GM12865 (cell line): ENCODE results near the gene FBXO24.

Experiments used
- DNase-seq: peaks from one replicate; pipeline ENCODE4 v3.0.0; 2010; ENCODE audit warnings: low read depth
- H3K4me3 ChIP-seq: 2 replicates; pipeline ENCODE4 v1.5.1; 2011; ENCODE audit warnings: mild to moderate bottlenecking, low read depth, low read length, control low read depth
- CTCF ChIP-seq: IDR thresholded peaks from 2 replicates; pipeline ENCODE4 v1.5.1; 2011; ENCODE audit warnings: low read length, control low read depth, low read depth, inconsistent platforms; ENCODE audit not compliant: insufficient read depth; ENCODE audit errors: missing control alignments

FBXO24 gene

DNA sequence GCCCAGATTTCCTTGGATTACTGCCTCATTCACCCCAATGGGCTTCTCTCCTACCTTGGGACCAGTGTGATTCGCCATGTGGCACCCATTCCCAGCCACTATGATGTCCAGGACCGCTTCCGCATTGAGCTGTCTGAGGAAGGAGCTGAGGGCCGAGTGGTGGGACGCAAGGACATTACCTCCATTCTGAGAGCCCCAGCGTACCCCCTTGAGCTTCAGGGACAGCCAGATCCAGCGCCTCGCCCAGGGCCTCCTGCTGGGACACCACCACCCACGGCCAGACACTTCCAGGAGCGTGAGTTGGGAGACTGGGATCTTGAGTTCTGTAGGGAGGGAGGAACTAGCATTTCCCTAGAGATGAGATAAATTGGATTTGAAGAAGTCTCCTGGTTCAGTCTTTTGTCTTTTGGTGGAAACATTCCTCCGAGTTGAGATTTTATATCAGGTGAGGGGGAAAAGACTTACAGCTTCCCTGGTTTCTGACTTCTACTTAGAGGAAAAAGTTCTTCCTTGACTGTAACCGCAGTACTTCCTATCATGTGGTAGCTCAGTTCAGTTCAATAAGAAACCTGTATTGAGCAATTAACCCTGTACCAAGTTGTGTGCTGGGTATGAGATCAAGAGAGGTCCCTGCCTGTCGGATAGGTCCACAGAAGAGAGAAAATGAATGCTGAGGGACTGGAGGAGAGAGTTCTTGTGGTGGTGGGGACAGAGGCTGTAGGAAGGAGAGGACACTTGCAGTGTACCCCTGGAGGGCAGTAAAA, 27.5 kb downstream of the FBXO24 start:
- no peak for DNase-seq
- H3K4me3 ChIP-seq = no peak overlapping the region
- TF ChIP-seq CTCF = no peak

GRCh38 chr7:100614308-100614861, 28.3 kb downstream of the FBXO24 start:
- no peak overlapping the region for H3K4me3 ChIP-seq
- TF ChIP-seq CTCF = no peak
- DNase-seq = no peak

DNA sequence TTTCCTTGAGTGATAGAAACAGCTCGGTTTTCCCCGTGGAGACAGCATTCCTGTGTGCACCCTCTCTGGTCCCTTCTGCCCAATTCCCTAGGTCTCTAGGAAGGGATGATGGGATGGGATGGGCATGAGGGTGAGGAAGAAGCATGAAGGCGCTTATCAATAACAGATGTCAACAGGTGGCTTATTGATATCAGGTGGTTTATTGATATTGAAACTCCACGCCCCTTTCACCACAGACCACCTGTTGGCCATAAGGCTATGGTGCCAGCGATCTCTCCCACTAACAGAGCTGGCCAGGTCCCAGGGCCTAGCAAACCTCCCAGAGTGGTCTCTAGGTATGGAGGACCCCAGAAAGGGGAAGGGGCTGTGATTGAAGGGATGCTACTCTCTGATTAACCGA, 34.1 kb downstream of the FBXO24 start:
- DNase-seq = no peak
- no peak for TF ChIP-seq CTCF

DNA sequence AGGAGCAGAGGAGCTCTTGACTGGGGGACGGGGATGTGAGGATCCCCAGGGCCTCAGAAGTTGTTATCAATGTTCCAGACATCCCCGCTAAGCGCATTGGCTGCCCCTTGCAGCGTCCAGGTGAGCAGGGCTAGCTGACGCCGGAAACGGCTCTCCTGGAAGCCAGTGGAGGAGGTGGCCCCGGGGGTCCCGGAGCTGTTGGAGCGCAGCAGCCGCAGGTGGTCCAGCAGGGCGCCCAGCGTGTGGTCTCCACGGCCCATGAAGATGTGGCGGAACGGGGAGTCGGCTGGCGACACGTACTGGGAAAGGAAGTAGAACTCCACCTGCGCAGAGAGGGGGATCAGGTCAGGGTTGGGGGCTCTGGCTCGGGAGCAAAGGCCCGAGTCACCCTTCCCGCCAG, 34.7 kb downstream of the FBXO24 start:
- TF ChIP-seq CTCF = no peak
- no peak overlapping the region for H3K4me3 ChIP-seq
- DNase-seq = no peak

More for the DNA sequence above, 34.1 kb downstream of the FBXO24 start:
- H3K4me3 ChIP-seq = no peak overlapping the region

GRCh38 chr7:100621554-100621953, 35.4 kb downstream of the FBXO24 start:
- no peak for TF ChIP-seq CTCF
- no peak overlapping the region for H3K4me3 ChIP-seq
- no peak for DNase-seq

- TF ChIP-seq CTCF = no peak
- DNase-seq = no peak
Observed at GRCh38 chr7:100623951-100624824, 38.1 kb downstream of the FBXO24 start.

More at GRCh38 chr7:100623951-100624824, 38.1 kb downstream of the FBXO24 start:
- no peak overlapping the region for H3K4me3 ChIP-seq
